Measurements from ENCODE around the gene NPY2R.

NPY2R gene

DNA sequence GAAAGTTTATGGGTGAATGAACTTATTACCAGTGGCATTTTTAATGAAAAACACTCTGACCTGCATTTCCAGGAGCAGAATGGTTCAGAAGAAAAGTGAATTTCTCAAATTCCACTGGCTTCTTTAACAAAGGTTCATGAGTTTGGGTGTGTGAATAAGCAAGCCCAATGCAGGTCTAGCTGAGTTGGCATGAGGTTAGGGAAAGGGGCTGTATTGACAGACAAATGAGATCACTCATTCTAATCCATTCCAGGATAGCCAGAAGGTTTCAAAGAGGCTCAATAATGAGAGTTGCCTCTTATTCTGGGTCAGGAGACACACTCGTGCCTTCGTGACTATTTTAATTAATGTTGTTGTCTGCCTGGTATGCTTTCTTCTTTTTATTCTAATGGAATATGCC lies 43.7 kb upstream of the NPY2R start (continued):
- no peak for TF ChIP-seq TCF4 (CRISPR knock-in tag; IDR thresholded peaks at IDR 0.05; ENCODE audit: borderline replicate concordance)
- TF ChIP-seq BACH2 (CRISPR knock-in tag; IDR thresholded peaks at IDR 0.05; ENCODE audit: borderline replicate concordance) = no peak

DNA sequence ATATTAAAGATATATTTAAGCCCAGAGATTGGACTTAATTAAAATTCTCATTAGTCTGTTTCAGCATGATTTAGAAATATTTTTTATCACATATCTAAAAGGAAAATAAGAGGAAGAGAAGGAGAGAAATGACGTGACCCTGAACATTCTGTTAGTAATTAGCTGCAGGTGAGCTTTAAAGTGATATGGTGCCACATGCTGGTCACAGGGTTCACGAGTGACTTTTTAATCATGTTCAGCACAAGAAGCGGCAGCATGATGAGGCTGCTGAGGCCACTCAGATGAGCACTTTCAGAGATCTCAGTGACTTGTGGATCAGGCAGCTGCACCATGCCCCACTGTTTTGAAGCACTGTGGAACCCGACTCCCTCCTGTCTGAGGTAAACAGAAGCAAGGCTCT lies 37.9 kb upstream of the NPY2R start:
- ATAC-seq = no peak
- TF ChIP-seq SNAI2 (CRISPR knock-in tag; IDR thresholded peaks at IDR 0.05) (no peak), ESRRG (CRISPR knock-in tag; IDR thresholded peaks at IDR 0.05) (no peak), ZNF70 (CRISPR knock-in tag; IDR thresholded peaks at IDR 0.05) (no peak), ZC3H10 (CRISPR knock-in tag; IDR thresholded peaks at IDR 0.05) (no peak), GLIS3 (CRISPR knock-in tag; IDR thresholded peaks at IDR 0.05) (no peak), OSR1 (CRISPR knock-in tag; IDR thresholded peaks at IDR 0.05) (no peak), TCF4 (CRISPR knock-in tag; IDR thresholded peaks at IDR 0.05; ENCODE audit: borderline replicate concordance) (no peak), BACH2 (CRISPR knock-in tag; IDR thresholded peaks at IDR 0.05; ENCODE audit: borderline replicate concordance) (no peak), TSHZ2 (CRISPR knock-in tag; IDR thresholded peaks at IDR 0.05) (no peak), TOX (CRISPR knock-in tag; IDR thresholded peaks at IDR 0.05; ENCODE audit: borderline replicate concordance) (no peak), ARNTL (CRISPR knock-in tag; IDR thresholded peaks at IDR 0.05; ENCODE audit: borderline replicate concordance, low read depth) (no peak)
- TF ChIP-seq, protein P1, sequence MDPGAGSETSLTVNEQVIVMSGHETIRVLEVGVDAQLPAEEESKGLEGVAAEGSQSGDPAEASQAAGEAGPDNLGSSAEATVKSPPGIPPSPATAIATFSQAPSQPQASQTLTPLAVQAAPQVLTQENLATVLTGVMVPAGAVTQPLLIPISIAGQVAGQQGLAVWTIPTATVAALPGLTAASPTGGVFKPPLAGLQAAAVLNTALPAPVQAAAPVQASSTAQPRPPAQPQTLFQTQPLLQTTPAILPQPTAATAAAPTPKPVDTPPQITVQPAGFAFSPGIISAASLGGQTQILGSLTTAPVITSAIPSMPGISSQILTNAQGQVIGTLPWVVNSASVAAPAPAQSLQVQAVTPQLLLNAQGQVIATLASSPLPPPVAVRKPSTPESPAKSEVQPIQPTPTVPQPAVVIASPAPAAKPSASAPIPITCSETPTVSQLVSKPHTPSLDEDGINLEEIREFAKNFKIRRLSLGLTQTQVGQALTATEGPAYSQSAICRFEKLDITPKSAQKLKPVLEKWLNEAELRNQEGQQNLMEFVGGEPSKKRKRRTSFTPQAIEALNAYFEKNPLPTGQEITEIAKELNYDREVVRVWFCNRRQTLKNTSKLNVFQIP (CRISPR knock-in tag; IDR thresholded peaks at IDR 0.05; ENCODE audit: borderline replicate concordance, low read depth) = no peak
- TF ChIP-seq, protein P2, sequence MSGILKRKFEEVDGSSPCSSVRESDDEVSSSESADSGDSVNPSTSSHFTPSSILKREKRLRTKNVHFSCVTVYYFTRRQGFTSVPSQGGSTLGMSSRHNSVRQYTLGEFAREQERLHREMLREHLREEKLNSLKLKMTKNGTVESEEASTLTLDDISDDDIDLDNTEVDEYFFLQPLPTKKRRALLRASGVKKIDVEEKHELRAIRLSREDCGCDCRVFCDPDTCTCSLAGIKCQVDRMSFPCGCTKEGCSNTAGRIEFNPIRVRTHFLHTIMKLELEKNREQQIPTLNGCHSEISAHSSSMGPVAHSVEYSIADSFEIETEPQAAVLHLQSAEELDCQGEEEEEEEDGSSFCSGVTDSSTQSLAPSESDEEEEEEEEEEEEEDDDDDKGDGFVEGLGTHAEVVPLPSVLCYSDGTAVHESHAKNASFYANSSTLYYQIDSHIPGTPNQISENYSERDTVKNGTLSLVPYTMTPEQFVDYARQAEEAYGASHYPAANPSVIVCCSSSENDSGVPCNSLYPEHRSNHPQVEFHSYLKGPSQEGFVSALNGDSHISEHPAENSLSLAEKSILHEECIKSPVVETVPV (CRISPR knock-in tag; IDR thresholded peaks at IDR 0.05) = no peak
- TF ChIP-seq, protein P3, sequence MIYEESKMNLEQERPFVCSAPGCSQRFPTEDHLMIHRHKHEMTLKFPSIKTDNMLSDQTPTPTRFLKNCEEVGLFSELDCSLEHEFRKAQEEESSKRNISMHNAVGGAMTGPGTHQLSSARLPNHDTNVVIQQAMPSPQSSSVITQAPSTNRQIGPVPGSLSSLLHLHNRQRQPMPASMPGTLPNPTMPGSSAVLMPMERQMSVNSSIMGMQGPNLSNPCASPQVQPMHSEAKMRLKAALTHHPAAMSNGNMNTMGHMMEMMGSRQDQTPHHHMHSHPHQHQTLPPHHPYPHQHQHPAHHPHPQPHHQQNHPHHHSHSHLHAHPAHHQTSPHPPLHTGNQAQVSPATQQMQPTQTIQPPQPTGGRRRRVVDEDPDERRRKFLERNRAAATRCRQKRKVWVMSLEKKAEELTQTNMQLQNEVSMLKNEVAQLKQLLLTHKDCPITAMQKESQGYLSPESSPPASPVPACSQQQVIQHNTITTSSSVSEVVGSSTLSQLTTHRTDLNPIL (CRISPR knock-in tag; IDR thresholded peaks at IDR 0.05; ENCODE audit: low read depth) = no peak

DNA sequence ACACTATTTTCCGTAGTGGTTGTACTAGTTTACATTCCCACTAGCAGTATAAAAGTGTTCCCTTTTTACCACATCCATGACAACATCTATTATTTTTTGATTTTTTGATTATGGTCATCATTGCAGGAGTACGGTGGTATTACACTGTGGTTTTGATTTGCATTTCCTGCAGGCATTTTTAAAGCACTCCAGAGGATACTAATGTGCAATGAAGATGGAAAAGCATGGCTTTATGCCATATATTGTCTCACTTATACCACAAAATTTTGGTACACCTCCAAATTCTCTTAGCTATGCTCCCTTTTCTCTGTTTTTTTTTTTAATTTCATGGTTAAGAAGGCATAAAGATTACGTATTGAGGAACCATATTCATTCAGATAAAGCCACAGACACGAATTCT lies 35.1 kb upstream of the NPY2R start:
- no peak for ATAC-seq
- TF ChIP-seq, protein P3 (CRISPR knock-in tag; IDR thresholded peaks at IDR 0.05; ENCODE audit: low read depth) = no peak
- TF ChIP-seq ZFP30 (CRISPR knock-in tag; IDR thresholded peaks at IDR 0.05) = no peak
- TF ChIP-seq OSR1 (CRISPR knock-in tag; IDR thresholded peaks at IDR 0.05) = no peak
- TF ChIP-seq ARNTL (CRISPR knock-in tag; IDR thresholded peaks at IDR 0.05; ENCODE audit: borderline replicate concordance, low read depth) = no peak
- TF ChIP-seq PPARA (CRISPR knock-in tag; IDR thresholded peaks at IDR 0.05; ENCODE audit: borderline replicate concordance) = no peak
- TF ChIP-seq TOX (CRISPR knock-in tag; IDR thresholded peaks at IDR 0.05; ENCODE audit: borderline replicate concordance) = no peak
- TF ChIP-seq ESRRG (CRISPR knock-in tag; IDR thresholded peaks at IDR 0.05) = no peak
- no peak for TF ChIP-seq TCF4 (CRISPR knock-in tag; IDR thresholded peaks at IDR 0.05; ENCODE audit: borderline replicate concordance)
- no peak for TF ChIP-seq GLIS3 (CRISPR knock-in tag; IDR thresholded peaks at IDR 0.05)
- TF ChIP-seq ZNF70 (CRISPR knock-in tag; IDR thresholded peaks at IDR 0.05) = no peak
- no peak for TF ChIP-seq ZNF565 (CRISPR knock-in tag; conservative IDR thresholded peaks at IDR 0.05; ENCODE audit: low read depth)
- no peak for TF ChIP-seq BACH2 (CRISPR knock-in tag; IDR thresholded peaks at IDR 0.05; ENCODE audit: borderline replicate concordance)

GRCh38 chr4:155174668-155175067 lies 33.8 kb upstream of the NPY2R start:
- ATAC-seq = no peak
- no peak for TF ChIP-seq ZFP30 (CRISPR knock-in tag; IDR thresholded peaks at IDR 0.05)
- no peak for TF ChIP-seq TOX (CRISPR knock-in tag; IDR thresholded peaks at IDR 0.05; ENCODE audit: borderline replicate concordance)
- no peak for TF ChIP-seq OSR1 (CRISPR knock-in tag; IDR thresholded peaks at IDR 0.05)
- TF ChIP-seq SNAI2 (CRISPR knock-in tag; IDR thresholded peaks at IDR 0.05) = no peak
- no peak for TF ChIP-seq GLIS3 (CRISPR knock-in tag; IDR thresholded peaks at IDR 0.05)
- no peak for TF ChIP-seq CSDC2 (CRISPR knock-in tag; IDR thresholded peaks at IDR 0.05)
- TF ChIP-seq, protein P3 (CRISPR knock-in tag; IDR thresholded peaks at IDR 0.05; ENCODE audit: low read depth) = no peak
- TF ChIP-seq, protein P4, sequence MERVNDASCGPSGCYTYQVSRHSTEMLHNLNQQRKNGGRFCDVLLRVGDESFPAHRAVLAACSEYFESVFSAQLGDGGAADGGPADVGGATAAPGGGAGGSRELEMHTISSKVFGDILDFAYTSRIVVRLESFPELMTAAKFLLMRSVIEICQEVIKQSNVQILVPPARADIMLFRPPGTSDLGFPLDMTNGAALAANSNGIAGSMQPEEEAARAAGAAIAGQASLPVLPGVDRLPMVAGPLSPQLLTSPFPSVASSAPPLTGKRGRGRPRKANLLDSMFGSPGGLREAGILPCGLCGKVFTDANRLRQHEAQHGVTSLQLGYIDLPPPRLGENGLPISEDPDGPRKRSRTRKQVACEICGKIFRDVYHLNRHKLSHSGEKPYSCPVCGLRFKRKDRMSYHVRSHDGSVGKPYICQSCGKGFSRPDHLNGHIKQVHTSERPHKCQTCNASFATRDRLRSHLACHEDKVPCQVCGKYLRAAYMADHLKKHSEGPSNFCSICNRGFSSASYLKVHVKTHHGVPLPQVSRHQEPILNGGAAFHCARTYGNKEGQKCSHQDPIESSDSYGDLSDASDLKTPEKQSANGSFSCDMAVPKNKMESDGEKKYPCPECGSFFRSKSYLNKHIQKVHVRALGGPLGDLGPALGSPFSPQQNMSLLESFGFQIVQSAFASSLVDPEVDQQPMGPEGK (CRISPR knock-in tag; IDR thresholded peaks at IDR 0.05; ENCODE audit: borderline replicate concordance) = no peak
- TF ChIP-seq ZNF70 (CRISPR knock-in tag; IDR thresholded peaks at IDR 0.05) = no peak
- TF ChIP-seq ZNF8 (CRISPR knock-in tag; IDR thresholded peaks at IDR 0.05) = no peak
- no peak for TF ChIP-seq ISL1 (CRISPR knock-in tag; IDR thresholded peaks at IDR 0.05)
- no peak for TF ChIP-seq ARNTL (CRISPR knock-in tag; IDR thresholded peaks at IDR 0.05; ENCODE audit: borderline replicate concordance, low read depth)
- no peak for TF ChIP-seq ZNF565 (CRISPR knock-in tag; conservative IDR thresholded peaks at IDR 0.05; ENCODE audit: low read depth)

Data from SK-N-SH treated with all-trans-retinoic acid at 6 μM for 48 hours (cell line).